AG04450 (cell line): ENCODE data around the gene ABCD1. TPM values are rescaled to one million over a fixed set of nuclear protein-coding genes. Genes with fewer than 3 reads are reported as not detected.

Experiments
- CTCF ChIA-PET: fragments of 300-600, 350-600 bp; formaldehyde crosslinking; extraction: SDS; loops from one replicate; lab custom pipeline; 2022; ENCODE audit warnings: antibody characterized with exemption, inconsistent platforms; lab: Charles Lee
- POLR2A ChIA-PET: fragments of 350-600 bp; formaldehyde crosslinking; extraction: SDS; loops from one replicate; lab custom pipeline; 2021; ENCODE audit warnings: antibody characterized with exemption, inconsistent platforms; lab: Yijun Ruan, JAX
- DNase-seq: peaks from one replicate; pipeline ENCODE4 v3.0.0-alpha.2; 2011; ENCODE audit warnings: low read depth, low spot score
- H3K27ac ChIP-seq: one replicate; pipeline ENCODE4 v1.5.1; 2012; ENCODE audit warnings: low read depth, low read length, control low read depth
- H3K27me3 ChIP-seq: one replicate; pipeline ENCODE4 v1.6.0; 2012; ENCODE audit warnings: low read length; ENCODE audit not compliant: control insufficient read depth, insufficient read depth
- H3K4me3 ChIP-seq: 2 replicates; pipeline ENCODE4 v1.5.1; 2011; ENCODE audit warnings: mild to moderate bottlenecking, low read depth, low read length, control low read depth
- H3K9me3 ChIP-seq: 2 replicates; pipeline ENCODE4 v1.5.1; 2012; ENCODE audit warnings: low read length; ENCODE audit not compliant: control insufficient read depth, insufficient read depth
- CTCF ChIP-seq: IDR thresholded peaks from 2 replicates; pipeline ENCODE4 v1.5.1; 2011; ENCODE audit warnings: low read depth, low read length, control low read depth, inconsistent platforms
- polyA plus RNA-seq: library from polyadenylated mRNA; depleted of rRNA; stranded (reverse); fragments of >200 nt; gene quantifications from 2 replicates; pipeline ENCODE4 v1.2.3, GENCODE V29; 2011

ABCD1 gene
- polyA plus RNA-seq, 1 experiment: 4.2 TPM

- CTCF ChIA-PET: no interaction called here
- no peak for TF ChIP-seq CTCF
- no peak overlapping the region for H3K4me3 ChIP-seq
- no peaks in the 10 kb centered on the region for H3K27me3 ChIP-seq
- no peak overlapping the region for H3K27ac ChIP-seq
- no peaks in the 10 kb centered on the region for H3K9me3 ChIP-seq
- no peak for DNase-seq
- POLR2A ChIA-PET: no interaction called here
These were observed 49.3 kb downstream of the ABCD1 start for GRCh38 chrX:153773741-153774575.

GRCh38 chrX:153774576-153775292 is 50.1 kb downstream of the ABCD1 start:
- no peak overlapping the region for H3K27ac ChIP-seq
- ChIA-PET CTCF (no interaction called here), POLR2A (no interaction called here)
- no peaks in the 10 kb centered on the region for H3K9me3 ChIP-seq
- DNase-seq: no peak
- no peaks in the 10 kb centered on the region for H3K27me3 ChIP-seq
- H3K4me3 ChIP-seq: no peak overlapping the region
- no peak for TF ChIP-seq CTCF

GRCh38 chrX:153775293-153776119 is 50.9 kb downstream of the ABCD1 start:
- no peaks in the 10 kb centered on the region for H3K27me3 ChIP-seq
- ChIA-PET CTCF (no interaction called here), POLR2A (no interaction called here)
- no peak overlapping the region for H3K4me3 ChIP-seq
- no peak for DNase-seq
- TF ChIP-seq CTCF: no peak
- H3K9me3 ChIP-seq: no peaks in the 10 kb centered on the region
- no peak overlapping the region for H3K27ac ChIP-seq

- H3K4me3 ChIP-seq: no peak overlapping the region
- no peaks in the 10 kb centered on the region for H3K27me3 ChIP-seq
- H3K27ac ChIP-seq: no peak overlapping the region
- no peak for DNase-seq
- no peak for TF ChIP-seq CTCF
- H3K9me3 ChIP-seq: no peaks in the 10 kb centered on the region
- CTCF ChIA-PET: no interaction called here
- POLR2A ChIA-PET: no interaction called here
These were observed 51.5 kb downstream of the ABCD1 start for GRCh38 chrX:153776120-153776599.
